Activated gamma-delta T cell treated with anti-CD3 and anti-CD28 coated beads, Interleukin-2, amount 50 U/mL, for 16 hours (primary cell): ENCODE data around the gene TPM3.
"Not testable (repeated sequence)": the region's sequence is repeated elsewhere in the genome, so short reads cannot be mapped to it uniquely, and the experiment has no call there.

Experiments used
- DNase-seq: peaks from one replicate; pipeline ENCODE4 v3.0.0-alpha.2; 2020; ENCODE audit warnings: low read depth

TPM3 gene

DNA sequence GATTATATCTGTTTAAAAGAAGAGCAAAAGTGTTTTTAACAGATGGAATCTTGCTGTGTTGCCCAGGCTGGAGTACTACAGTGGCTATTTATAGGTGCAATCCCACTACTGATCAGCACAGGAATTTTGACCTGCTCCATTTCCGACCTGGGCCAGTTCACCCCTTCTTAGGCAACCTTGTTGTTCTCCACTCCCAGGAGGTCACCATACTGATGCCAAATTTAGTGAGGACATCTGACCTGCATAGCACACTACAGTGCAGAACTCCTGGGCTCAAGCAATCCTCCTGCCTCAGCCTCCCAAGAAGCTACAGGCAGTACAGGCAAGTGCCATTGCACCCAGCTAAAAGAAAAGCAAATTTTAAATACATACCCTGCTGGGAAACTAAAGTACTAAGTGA is 25.7 kb downstream of the TPM3 start:
- DNase-seq, result no peak

DNA sequence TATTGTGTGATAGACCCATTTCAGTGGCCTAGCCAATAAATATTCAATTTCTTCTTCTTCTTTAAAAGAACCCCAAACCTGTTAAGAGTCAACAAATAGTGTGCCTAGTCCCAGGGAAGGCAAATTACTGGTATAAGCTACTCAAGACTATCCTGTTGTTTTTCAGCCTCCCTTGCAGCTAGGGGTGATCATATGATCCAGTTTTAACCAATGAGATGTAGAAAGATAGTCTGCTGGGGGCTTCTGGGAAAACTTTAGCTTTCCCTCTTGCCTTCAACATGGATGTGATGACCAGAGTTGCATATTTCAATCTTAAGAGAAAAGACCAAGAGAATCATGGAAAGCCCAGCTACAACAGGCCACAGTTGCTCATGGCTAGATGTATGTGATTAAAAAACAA is 32.3 kb downstream of the TPM3 start:
- no peak for DNase-seq

DNA sequence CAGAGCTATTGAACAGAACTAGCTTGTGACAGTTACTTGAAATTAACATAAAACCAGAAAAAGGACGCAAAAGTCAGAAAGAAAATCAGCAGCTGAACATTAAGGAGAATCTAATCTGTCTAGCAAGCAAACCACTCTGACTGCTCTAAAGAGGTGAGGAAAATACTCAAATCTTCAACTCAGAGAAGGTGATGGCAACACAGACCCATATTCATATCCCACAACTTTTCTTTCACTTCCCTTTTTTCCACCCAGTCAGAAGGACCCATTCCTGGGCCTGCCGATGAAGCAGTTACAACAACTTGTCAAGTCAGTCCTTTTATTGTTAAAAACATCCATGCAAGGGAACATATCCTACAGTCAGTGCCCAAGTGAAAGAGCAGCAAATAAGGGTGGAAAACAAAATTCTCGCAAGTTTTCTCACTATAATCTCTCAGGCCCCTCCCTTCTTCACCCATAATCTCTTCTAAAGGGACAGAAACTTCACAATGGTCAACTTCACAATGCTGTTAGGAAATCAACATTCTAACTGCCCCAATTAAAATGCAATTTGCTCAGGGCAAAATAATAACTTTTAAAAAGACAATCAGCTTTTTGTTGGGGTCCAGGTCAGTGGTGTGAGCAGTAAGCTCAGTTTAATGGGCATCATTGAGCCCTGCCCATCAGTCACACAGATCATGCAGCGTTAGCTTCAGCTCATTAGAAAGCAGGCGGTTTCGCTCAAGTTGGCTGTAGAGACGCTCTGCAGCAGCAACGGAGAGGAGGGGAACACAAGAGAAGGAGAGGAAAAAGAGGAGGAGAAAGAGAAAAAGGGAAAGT is 33.4 kb downstream of the TPM3 start:
- DNase-seq, result no peak

DNA sequence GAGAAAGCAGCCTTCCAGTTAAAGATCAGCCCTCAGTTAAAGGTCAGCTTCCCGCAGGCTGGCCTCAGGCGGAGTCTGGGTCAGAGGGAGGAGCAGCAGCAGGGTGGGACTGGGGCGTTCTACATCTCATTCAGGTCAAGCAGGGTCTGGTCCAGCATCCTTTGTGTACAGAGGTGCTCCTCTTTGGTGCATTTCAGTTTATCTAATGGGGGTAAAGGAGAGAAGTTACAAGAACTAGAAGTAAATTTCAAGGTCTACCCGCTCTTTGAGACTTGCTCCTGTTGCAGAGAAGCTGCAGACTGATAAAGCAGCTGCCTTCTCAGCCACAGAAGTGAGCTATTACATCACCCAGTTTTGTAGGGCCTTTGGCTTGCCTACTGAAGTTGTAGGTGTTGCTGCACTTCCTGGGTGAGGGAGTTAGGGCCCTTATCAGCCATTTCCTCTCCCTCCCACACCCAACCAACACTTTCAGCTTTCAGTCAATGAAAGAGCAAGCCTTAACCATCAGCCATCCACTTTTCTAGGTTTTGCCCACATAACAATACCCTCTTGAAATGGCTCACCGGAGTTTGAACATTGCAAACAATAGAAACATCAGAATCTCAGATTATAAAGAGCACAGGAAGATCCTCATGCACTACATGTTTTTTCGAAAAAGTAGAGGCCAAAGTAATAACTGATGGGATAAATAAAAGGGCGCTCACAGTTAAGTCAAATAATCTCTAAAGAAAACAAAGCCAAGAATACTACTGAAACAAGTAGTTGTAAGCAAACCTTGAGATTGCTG is 34.2 kb downstream of the TPM3 start:
- DNase-seq, result peak; percentile 64

DNA sequence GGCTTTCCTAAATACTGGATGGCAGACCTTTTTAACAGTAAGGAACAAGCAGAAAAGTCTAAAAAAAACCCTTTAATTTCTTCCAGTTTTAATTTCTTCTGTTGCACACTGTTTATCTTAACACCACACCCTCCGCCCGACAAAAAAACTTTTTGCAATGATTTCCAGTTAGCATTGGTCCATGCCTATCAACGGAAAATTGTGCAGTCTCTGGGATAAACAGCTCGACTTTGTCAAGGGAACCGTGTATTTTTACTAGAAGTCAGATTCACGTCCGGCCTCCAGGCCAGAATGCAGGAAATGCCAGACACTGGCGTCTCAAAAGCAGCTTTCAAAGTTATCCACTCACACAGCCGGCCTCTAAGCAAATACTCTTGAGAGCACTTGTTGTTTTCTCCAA is 36.6 kb downstream of the TPM3 start:
- DNase-seq, result no peak

DNA sequence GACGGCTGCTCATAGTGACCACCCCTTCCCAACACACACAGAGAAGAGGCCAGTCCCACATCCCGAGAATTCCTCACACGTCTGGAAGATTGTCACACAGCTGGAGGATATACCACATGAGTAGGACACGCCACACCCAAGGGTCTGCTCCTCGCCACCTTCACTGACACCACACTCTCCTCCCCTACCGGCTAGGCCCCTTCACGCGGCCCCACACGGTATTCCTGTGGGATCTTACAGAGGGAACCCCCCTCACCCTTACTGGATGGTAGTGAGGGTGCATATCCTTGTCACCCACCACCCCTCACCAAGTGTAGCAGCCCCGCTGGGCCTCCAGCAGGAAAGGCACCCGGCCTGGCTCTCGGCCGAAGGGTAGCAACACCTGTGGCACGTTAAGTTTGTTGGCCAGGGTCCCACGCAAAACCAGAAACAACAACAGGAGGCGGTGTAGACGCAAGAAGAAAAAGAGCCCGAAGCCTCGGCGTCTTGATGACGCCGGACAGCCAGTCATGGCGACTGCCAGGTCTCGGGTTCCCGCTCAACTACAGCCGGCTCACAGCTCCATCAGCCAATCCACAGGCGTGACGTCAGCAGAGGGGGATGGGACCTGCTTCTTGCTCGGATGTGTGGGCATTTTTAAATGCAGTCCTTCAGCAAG is 37.2 kb downstream of the TPM3 start, which contains the start of gene NUP210L:
Gene NUP210L (minus strand): TSS at position 540 of the 658 bp plus-strand sequence.
- no peak for DNase-seq

DNA sequence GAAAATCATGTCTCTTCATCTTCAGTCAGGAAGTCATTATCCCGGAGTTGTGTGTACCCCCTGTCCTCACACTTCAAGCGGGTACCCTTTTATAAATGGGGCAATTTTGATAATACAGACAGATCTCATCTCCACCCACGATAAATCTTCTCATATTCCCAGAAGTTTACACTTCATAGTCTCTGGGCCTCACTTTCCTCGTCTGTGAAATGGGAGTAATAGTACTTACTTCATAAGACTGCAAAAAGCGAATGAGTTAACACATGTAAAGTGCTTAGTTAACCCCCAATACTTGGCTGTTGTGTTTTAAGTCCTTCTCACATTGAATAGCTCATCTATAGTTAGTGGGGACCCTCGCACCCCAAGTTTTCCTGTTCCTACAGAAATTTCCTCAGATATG is 37.8 kb downstream of the TPM3 start:
- DNase-seq, result no peak

DNA sequence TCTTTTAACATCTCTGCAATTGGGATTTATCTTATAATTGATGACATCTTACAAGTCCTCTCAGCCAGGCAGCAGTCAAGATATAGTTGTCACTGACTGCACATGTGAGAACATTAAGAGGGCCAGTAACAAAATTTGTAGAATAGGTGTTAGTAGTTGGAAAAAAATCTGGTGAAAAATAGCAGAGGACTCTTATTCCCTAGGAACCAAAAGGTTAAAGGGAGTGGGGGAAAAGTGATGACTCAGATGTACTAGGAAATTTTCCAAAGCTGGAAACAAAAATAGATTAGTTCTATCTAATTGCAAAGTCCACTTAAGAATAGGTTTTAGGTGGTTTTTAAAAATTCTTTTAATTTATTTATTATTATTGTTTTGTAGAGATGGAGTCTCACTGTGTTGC is 40.6 kb downstream of the TPM3 start:
- DNase-seq, result no peak

DNA sequence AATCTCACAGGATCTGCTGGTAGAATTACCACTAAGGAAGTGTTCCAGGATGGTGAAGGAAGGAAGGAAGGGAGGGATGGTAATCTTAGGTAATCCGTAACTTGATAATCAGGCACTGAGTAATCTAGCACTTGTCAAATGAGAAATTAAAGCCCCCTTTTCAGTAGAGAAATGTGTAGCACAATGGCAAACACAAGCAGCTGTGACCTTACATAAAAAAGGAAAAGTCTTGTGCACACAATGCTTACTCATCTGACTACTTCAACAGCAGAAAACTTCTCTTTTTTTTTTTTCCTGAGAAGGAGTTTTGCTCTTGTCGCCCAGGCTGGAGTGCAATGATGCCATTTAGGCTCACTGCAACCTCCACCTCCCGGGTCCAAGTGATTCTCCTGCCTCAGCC is 43.1 kb downstream of the TPM3 start:
- no peak for DNase-seq

DNA sequence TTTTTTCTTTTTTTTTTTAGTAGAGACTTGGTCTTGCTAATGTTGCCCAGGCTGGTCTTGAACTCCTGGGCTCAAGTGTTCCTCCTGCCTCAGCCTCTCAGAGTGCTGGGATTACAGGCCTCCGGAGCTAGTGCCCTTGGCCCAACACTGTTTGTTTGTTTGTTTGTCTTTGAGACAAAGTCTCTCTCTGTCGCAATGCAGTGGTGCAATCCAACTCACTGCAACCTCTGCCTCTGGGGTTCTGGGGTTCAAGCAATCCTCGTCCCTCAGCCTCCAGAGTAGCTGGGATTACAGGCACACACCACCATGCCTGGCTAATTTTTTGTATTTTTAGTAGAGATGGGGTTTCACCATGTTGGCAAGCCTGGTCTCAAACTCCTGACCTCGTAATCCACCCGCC is 44.4 kb downstream of the TPM3 start:
- not testable (repeated sequence) for DNase-seq

DNA sequence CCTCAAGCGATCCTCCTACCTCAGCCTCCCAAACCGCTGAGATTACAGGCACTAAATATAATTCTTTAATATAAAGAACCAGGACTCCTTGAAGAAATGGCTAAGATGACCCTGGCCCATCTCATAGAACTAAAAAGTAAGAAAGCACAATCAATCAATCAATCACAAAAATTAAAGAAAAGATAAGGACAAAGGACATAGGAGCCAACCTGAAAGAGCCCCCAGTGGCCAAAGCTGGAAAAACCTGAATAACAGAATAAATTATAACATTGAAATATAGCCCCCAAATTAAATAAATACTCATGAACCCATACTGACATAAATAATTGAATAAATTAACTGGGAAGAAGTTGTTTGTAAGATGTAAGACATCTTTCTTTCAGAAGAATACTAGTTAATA is 45.9 kb downstream of the TPM3 start:
- DNase-seq, result no peak

DNA sequence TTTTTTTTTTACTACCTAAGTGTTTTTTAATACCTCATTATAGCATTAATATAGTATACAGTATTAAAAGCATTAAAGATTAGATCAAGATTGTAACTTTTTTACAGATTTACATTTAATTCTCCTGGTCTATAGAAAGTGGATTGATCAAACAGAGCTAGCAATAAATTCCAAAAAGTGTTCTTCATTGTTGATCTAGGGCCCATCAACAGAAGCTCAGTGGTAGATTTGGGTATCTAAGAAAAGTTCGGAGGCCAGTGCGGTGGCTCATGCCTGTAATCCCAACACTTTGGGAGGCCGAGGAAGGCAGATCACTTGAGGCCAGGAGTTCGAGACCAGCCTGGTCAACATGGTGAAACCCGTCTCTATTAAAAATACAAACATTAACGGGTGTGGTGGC is 49.5 kb downstream of the TPM3 start:
- DNase-seq, result no peak

DNA sequence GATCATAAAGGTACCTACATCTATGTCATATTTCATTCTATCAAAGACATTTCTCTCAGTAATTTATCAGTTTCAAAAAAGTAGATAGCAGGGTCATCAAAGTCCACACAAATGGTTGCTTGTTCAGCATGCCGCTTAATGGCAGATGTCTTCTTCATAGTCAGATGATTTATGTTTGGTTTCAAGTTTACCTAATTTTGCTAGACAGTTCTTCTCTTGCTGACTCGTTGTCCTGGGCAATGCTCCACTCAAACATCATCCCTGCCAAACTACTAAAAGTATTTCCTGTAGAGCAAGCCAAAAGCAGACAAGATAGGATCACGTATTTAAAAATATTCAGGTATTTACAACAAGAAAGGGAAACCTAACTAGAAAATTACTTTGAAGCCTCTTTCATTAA is 50.7 kb downstream of the TPM3 start:
- no peak for DNase-seq

DNA sequence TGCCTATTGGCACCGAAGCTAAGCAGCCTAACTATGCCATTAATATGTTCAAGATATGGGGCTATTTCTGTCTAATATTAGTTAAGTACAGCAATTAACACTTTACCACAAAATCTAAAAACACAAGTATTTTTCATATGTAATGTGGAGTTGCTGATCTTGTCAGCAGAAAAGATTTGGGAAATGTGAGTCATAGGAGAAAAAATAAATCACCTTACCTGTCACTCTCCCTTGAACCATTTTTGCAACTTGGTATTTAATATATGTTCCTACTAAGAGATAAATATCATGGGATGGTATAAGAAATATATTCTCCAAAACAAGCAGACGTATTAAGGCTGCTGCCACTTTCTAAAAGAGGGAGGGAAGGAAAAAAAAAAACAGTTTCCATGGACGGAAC is 54.0 kb downstream of the TPM3 start:
- DNase-seq, result no peak

DNA sequence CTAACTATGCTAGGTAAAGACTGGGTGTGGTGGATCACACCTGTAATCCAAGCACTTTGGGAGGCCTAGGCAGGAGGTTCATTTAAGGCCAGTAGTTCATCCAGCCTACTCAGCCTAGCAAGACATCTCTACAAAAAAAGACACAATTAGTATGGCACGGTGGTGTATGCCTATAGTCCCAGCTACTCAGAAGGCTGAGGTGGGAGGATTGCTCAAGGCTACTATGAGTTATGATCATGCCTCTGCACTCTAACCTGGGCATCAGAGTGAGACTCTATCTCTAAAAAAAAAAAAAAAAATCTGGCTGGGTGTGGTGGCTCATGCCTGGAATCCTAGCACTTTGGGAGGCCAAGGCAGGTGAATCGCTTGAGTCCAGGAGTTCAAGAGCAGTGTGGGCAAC is 58.6 kb downstream of the TPM3 start:
- DNase-seq, result no peak

DNA sequence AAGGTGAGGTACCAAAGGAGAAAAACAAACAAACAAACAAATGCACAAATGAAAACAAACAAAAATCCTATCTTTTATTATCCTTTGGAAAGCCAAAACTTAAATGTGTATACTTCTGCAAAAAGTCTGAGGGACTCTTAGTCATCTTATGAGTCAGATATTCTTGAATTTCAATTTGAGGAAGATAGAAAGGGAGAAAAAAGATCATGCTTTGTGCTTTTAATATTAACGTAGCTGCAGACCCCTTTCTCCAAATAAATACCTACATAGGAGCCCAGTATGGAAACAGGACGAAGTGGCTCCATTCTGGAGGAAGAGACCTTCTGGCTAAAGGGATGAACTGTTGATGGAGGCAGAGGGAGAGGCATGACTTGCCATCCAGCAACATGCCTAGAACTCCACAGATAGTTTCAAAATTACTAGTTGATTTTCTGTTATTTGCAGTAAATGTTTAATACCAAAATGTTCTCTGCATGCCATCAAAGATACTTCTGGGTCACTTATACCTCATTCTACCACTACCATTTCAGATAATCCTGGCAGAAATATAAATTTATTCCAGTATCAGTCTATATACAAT is 62.4 kb downstream of the TPM3 start:
- no peak for DNase-seq

DNA sequence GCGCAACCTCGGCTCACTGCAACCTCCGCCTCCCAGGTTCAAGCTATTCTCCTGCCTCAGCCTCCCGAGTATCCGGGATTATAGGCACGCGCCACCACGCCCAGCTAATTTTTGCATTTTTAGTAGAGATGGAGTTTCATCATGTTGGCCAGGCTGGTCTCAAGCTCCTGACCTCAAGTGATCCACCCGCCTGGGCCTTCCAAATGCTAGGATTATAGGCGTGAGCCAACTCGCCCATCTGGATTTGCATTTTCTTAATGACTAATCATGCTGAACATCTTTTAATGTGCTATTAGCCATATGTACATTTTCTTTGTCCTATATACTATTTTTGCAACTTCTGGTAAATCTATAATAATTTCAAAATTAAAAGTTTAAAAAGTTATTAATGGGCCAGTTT is 68.7 kb downstream of the TPM3 start:
- not testable (repeated sequence) for DNase-seq

DNA sequence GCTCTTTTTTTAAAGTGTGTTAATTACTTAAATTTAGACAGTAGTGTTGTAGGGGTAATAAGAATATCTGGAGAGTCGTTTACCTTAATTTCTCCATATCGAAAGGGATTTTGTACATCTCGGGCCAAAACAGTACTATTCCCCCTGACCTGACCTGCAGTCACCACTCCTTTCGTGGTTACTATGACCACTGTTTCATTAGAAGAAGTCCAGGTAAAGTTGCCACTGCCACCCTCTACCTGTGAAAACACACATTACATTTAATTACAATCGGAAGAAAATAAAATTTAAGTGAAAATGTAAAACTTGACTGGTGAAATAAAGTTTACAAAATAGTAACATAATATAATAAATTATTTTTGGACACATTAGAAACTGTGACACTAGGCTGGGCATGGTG is 74.3 kb downstream of the TPM3 start:
- no peak for DNase-seq

DNA sequence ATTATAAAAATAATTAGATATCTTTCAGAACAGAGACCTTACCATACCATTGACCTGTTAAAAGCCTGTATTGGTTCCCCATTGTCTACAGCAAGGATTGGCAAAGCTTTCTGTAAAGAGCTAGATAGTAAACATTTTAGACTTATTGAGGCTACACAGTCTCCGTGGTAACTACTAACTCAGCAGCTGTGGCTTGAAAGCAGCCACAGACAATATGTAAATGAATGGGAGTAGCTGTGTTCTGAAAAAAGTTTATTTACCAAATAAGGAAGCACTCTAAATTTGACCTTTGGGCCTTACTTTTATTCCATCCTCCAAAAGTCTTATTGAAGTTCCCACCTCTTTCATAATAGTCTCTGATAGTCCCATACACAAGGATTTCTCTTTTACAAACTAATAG is 76.7 kb downstream of the TPM3 start:
- no peak for DNase-seq
